Transverse colon (tissue), 4 donors: ENCODE data around the gene NUPR1.

ENCODE experiments used
- CTCF ChIP-seq, 5 experiments: fragments of 200-600 bp in 3 of 5; fragments of 450-650 bp in 2 of 5; sonication (generic) in 3 of 5; IDR thresholded peaks; 1 replicate in 2 of 5; 2 replicates in 3 of 5; pipeline ENCODE4 v1.5.1; 2016 to 2017; ENCODE audit warnings: antibody characterized with exemption in 5 of 5, inconsistent platforms in 3 of 5, mild to moderate bottlenecking in 2 of 5, moderate library complexity in 1 of 5
- EP300 ChIP-seq: sonication (generic); formaldehyde crosslinking; IDR thresholded peaks from one replicate; pipeline ENCODE4 v1.6.1; 2017; ENCODE audit warnings: antibody characterized with exemption, low read depth
- POLR2A ChIP-seq: fragments of 450-650 bp; IDR thresholded peaks from one replicate; pipeline ENCODE4 v1.6.1; 2016; ENCODE audit warnings: antibody characterized with exemption, mild to moderate bottlenecking, moderate library complexity
- POLR2AphosphoS5 ChIP-seq, 3 donors: sonication (generic); formaldehyde crosslinking; IDR thresholded peaks; one replicate each; pipeline ENCODE4 v1.6.1; 2016; ENCODE audit warnings: antibody characterized with exemption in 3 of 3

GRCh38 chr16:28495098-28495793 lies 43.5 kb downstream of the NUPR1 start:
- TF ChIP-seq CTCF (IDR thresholded peaks at IDR 0.05): no peak
- peak in 1 of 3 donors; percentile 49 for TF ChIP-seq POLR2AphosphoS5 (IDR thresholded peaks at IDR 0.05)
- peak; percentile 47 for TF ChIP-seq POLR2A
- TF ChIP-seq EP300: no peak
